ENCODE data around the gene LONP2. TPM values are rescaled to one million over a fixed set of nuclear protein-coding genes. Genes with fewer than 3 reads are reported as not detected.
A peak's percentile ranks its signal among the peaks of the same experiment; 100 is the strongest.

The LONP2 gene
- total RNA-seq, 3 donors from 2014 or later (not counting 1 experiment from before 2014, with no cell fraction given): 48.6 to 87.8 (median 61.7) TPM

- ATAC-seq (peak; percentile 81 to 94 (median 87)), DNase-seq (peak; percentile 89 to 93)
- H3K4me1 Mint-ChIP-seq: peaks cover 24 to 29% of the 10 kb centered on the region in 2 donors
- H3K4me3 Mint-ChIP-seq: peak within 1 kb of the TSS; percentile 92
- Histone ChIP-seq H3K27ac (ENCODE audit: low read length) (peak within 1 kb of the TSS; percentile 71), H3K36me3 (ENCODE audit: control insufficient read depth, insufficient read depth, low read length) (no peaks in the 10 kb centered on the region), H3K9me3 (ENCODE audit: control insufficient read depth, insufficient read depth, low read length) (no peaks in the 10 kb centered on the region), H3K27me3 (ENCODE audit: control insufficient read depth, insufficient read depth, low read length) (no peaks in the 10 kb centered on the region), H3K4me1 (ENCODE audit: control insufficient read depth, insufficient read depth, low read length) (peaks cover 9% of the 10 kb centered on the region), H3K4me3 (ENCODE audit: low read length) (peak within 1 kb of the TSS; percentile 64)
- H3K27me3 Mint-ChIP-seq (ENCODE audit: low read depth in 2 of 2): no peaks in the 10 kb centered on the region
- WGBS (ENCODE audit: insufficient coverage): under 1% methylated on average over 105 of the region's 105 CpGs
- H3K27ac Mint-ChIP-seq: peak within 1 kb of the TSS; percentile 85 to 91
- H3K36me3 Mint-ChIP-seq: no peaks in the 10 kb centered on the region
- intact Hi-C loops (cut with micrococcal nuclease): loop anchor here (10.0 kb wide), 1 partner anchor 1551 kb away; the partner anchor contains the start of gene C16orf87
- no peaks in the 10 kb centered on the region for H3K9me3 Mint-ChIP-seq
- no peak for TF ChIP-seq CTCF (IDR thresholded peaks at IDR 0.05)
Observed at GRCh38 chr16:48385253-48386150, 141.4 kb downstream of the LONP2 start, which contains the start of gene SIAH1. Gene SIAH1, minus strand, starts transcription at chr16:48385413. Its CDS starts 22,985 bp downstream, at chr16:48362428.

GRCh38 chr16:48386559-48387312 lies 142.6 kb downstream of the LONP2 start:
- Histone ChIP-seq H3K4me1 (ENCODE audit: control insufficient read depth, insufficient read depth, low read length) (peaks cover 9% of the 10 kb centered on the region), H3K36me3 (ENCODE audit: control insufficient read depth, insufficient read depth, low read length) (no peaks in the 10 kb centered on the region), H3K9me3 (ENCODE audit: control insufficient read depth, insufficient read depth, low read length) (no peaks in the 10 kb centered on the region), H3K27ac (ENCODE audit: low read length) (no peak overlapping the region), H3K27me3 (ENCODE audit: control insufficient read depth, insufficient read depth, low read length) (no peaks in the 10 kb centered on the region), H3K4me3 (ENCODE audit: low read length) (no peak overlapping the region)
- Mint-ChIP-seq H3K4me1 (peaks cover 16 to 19% of the 10 kb centered on the region in 2 donors), H3K27ac (peak overlapping the region in 1 of 2 donors; percentile 75), H3K27me3 (ENCODE audit: low read depth in 2 of 2) (no peaks in the 10 kb centered on the region), H3K36me3 (no peaks in the 10 kb centered on the region), H3K4me3 (peak overlapping the region; percentile 92), H3K9me3 (no peaks in the 10 kb centered on the region)
- intact Hi-C loops (cut with micrococcal nuclease): loop anchor here (10.0 kb wide), 1 partner anchor 1552 kb away; the partner anchor contains the start of gene C16orf87
- ATAC-seq: no peak
- WGBS (ENCODE audit: insufficient coverage): 92% methylated on average over 17 of the region's 17 CpGs
- no peak for DNase-seq
- TF ChIP-seq CTCF (IDR thresholded peaks at IDR 0.05): no peak

- no peak for DNase-seq
- H3K27me3 Mint-ChIP-seq (ENCODE audit: low read depth in 2 of 2): no peaks in the 10 kb centered on the region
- intact Hi-C loops (cut with micrococcal nuclease): no loop called here
- no peak for TF ChIP-seq CTCF (IDR thresholded peaks at IDR 0.05)
- Histone ChIP-seq H3K4me1 (ENCODE audit: control insufficient read depth, insufficient read depth, low read length) (no peaks in the 10 kb centered on the region), H3K9me3 (ENCODE audit: control insufficient read depth, insufficient read depth, low read length) (no peaks in the 10 kb centered on the region), H3K27me3 (ENCODE audit: control insufficient read depth, insufficient read depth, low read length) (no peaks in the 10 kb centered on the region), H3K36me3 (ENCODE audit: control insufficient read depth, insufficient read depth, low read length) (no peaks in the 10 kb centered on the region), H3K27ac (ENCODE audit: low read length) (no peak overlapping the region), H3K4me3 (ENCODE audit: low read length) (no peak overlapping the region)
- H3K4me1 Mint-ChIP-seq: no peaks in the 10 kb centered on the region
- 96% methylated on average over 5 of the region's 5 CpGs for WGBS (ENCODE audit: insufficient coverage)
- no peak for ATAC-seq
- H3K9me3 Mint-ChIP-seq: no peaks in the 10 kb centered on the region
- no peak overlapping the region for H3K4me3 Mint-ChIP-seq
- no peak overlapping the region for H3K27ac Mint-ChIP-seq
- no peaks in the 10 kb centered on the region for H3K36me3 Mint-ChIP-seq
Observed at GRCh38 chr16:48392407-48392806, 148.3 kb downstream of the LONP2 start.
